ENCODE measurements around the gene DAPK1.

DNA sequence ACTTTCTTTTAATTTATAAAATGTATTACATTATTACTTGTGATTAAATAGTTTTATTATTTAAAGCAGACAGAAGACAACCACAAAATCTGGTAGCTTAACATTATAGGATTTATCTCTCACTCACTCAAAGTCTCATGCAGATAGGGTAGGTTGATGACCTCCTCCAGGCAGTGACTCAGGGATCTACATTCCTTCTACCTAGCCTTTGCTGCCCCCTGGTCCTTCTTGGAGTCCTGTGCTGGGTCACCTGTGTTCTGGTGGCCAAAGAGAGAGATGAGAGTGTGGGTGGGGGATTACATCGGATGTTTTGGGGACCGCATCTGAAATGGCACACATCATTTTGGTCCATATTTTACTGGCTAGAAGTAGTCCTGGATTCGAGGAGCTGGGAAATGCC lies 132.6 kb downstream of the DAPK1 start:
- TF ChIP-seq, protein P1, sequence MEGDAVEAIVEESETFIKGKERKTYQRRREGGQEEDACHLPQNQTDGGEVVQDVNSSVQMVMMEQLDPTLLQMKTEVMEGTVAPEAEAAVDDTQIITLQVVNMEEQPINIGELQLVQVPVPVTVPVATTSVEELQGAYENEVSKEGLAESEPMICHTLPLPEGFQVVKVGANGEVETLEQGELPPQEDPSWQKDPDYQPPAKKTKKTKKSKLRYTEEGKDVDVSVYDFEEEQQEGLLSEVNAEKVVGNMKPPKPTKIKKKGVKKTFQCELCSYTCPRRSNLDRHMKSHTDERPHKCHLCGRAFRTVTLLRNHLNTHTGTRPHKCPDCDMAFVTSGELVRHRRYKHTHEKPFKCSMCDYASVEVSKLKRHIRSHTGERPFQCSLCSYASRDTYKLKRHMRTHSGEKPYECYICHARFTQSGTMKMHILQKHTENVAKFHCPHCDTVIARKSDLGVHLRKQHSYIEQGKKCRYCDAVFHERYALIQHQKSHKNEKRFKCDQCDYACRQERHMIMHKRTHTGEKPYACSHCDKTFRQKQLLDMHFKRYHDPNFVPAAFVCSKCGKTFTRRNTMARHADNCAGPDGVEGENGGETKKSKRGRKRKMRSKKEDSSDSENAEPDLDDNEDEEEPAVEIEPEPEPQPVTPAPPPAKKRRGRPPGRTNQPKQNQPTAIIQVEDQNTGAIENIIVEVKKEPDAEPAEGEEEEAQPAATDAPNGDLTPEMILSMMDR (IDR thresholded peaks at IDR 0.05; ENCODE audit: low read depth, low read length, poor library complexity, severe bottlenecking): no peak
- TF ChIP-seq EZH2phosphoT487 (IDR thresholded peaks at IDR 0.05; ENCODE audit: borderline replicate concordance, low read length): no peak
